Right atrium auricular region (tissue), 2 donors: ENCODE results near the gene IL17D. TPM values are rescaled to one million over a fixed set of nuclear protein-coding genes. Genes with fewer than 3 reads are reported as not detected.

Experiments
- DNase-seq: peaks from one replicate; pipeline ENCODE4 v3.0.0-alpha.2; 2019; ENCODE audit warnings: low spot score
- H3K27ac ChIP-seq, 2 donors: fragments of 200-600 bp; sonication (generic); 1 replicate in 1 of 2; 2 replicates in 1 of 2; pipeline ENCODE4 v1.5.1; 2016 to 2019
- H3K27me3 ChIP-seq, 2 donors: fragments of 200-600 bp; sonication (generic); one replicate each; pipeline versions ENCODE4 v1.5.1 to v1.6.0; 2017 to 2019
- H3K36me3 ChIP-seq: fragments of 200-600 bp; sonication (generic); one replicate; pipeline ENCODE4 v1.5.1; 2016
- H3K4me1 ChIP-seq, 2 donors: fragments of 200-600 bp; sonication (generic); one replicate each; pipeline versions ENCODE4 v1.5.1 to v1.6.0; 2017 to 2019
- H3K4me3 ChIP-seq, 2 donors: fragments of 200-600 bp; sonication (generic); 1 replicate in 1 of 2; 2 replicates in 1 of 2; pipeline ENCODE4 v1.5.1; 2017 to 2019; ENCODE audit warnings: mild to moderate bottlenecking in 1 of 2, moderate library complexity in 1 of 2
- H3K9me3 ChIP-seq, 2 donors: fragments of 200-600 bp; sonication (generic); one replicate each; pipeline ENCODE4 v1.5.1; 2019
- total RNA-seq, 2 donors: library from RNA; depleted of rRNA; stranded (reverse); fragments of >200 nt; gene quantifications; one replicate each; pipeline ENCODE4 v1.1.0, GENCODE V29; 2016
- TF ChIP-seq, protein P1 (sequence below), 2 donors: fragments of 200-600 bp; sonication (generic); IDR thresholded peaks; one replicate each; pipeline ENCODE4 v1.5.1; 2019; ENCODE audit warnings: antibody characterized with exemption in 2 of 2

IL17D gene
- total RNA-seq, 2 donors from 2014 or later: 1.9 to 2.5 TPM

DNA sequence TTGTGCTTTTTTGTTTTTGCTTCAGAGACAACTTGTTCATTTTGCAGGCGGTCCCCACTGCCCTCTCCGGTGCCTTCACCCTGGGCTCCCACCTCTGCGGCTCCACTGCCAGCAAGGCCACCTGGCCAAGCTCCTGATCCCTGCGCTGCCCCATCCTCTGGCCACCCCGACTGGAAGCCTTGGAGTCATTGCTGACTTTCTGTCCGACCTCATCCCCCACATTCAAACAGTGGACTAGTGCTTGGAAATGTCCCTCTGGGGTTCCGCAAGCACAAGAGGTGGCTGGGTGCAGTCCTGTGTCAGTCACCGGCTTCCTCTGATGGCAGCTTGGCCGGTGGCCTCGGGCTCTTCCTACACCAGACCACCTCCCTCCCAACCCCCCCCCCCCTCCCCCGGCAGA, 17.0 kb downstream of the IL17D start:
- Histone ChIP-seq H3K27ac (no peak overlapping the region), H3K4me3 (no peak overlapping the region)
- no peak for DNase-seq

DNA sequence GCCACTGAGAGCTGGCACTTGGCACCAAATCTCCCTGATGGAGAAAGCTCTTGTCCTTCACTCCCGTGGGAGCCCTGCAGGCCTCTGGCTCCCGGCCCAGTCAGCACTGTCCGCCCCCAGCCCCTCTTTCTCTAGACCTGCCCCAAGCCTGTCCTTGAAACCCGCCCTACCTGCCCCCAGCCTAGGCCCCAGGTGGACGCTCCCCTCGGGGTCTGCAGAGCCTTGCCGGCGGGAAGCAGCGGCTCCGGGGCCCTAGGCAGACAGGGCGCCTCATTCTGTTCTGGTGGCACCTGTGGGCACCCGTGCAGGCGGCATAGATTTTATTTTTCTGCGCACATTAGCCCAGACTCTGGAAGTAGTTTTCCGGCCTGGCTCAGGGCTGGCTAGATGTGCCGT, 17.6 kb downstream of the IL17D start:
- no peak for DNase-seq
- H3K36me3 ChIP-seq: no peaks in the 10 kb centered on the region
- no peaks in the 10 kb centered on the region for H3K27me3 ChIP-seq
- peaks cover 0 to 18% of the 10 kb centered on the region in 2 donors for H3K4me1 ChIP-seq
- TF ChIP-seq, protein P1, sequence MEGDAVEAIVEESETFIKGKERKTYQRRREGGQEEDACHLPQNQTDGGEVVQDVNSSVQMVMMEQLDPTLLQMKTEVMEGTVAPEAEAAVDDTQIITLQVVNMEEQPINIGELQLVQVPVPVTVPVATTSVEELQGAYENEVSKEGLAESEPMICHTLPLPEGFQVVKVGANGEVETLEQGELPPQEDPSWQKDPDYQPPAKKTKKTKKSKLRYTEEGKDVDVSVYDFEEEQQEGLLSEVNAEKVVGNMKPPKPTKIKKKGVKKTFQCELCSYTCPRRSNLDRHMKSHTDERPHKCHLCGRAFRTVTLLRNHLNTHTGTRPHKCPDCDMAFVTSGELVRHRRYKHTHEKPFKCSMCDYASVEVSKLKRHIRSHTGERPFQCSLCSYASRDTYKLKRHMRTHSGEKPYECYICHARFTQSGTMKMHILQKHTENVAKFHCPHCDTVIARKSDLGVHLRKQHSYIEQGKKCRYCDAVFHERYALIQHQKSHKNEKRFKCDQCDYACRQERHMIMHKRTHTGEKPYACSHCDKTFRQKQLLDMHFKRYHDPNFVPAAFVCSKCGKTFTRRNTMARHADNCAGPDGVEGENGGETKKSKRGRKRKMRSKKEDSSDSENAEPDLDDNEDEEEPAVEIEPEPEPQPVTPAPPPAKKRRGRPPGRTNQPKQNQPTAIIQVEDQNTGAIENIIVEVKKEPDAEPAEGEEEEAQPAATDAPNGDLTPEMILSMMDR (IDR thresholded peaks at IDR 0.05): no peak
- peak overlapping the region in 1 of 2 donors; percentile 43 for H3K4me3 ChIP-seq
- H3K27ac ChIP-seq: no peak overlapping the region
- H3K9me3 ChIP-seq: no peaks in the 10 kb centered on the region

More for the DNA sequence above, 17.0 kb downstream of the IL17D start:
- Histone ChIP-seq H3K4me1 (peaks cover 0 to 18% of the 10 kb centered on the region in 2 donors), H3K27me3 (no peaks in the 10 kb centered on the region), H3K36me3 (no peaks in the 10 kb centered on the region), H3K9me3 (no peaks in the 10 kb centered on the region)
- TF ChIP-seq, protein P1 (IDR thresholded peaks at IDR 0.05): no peak

DNA sequence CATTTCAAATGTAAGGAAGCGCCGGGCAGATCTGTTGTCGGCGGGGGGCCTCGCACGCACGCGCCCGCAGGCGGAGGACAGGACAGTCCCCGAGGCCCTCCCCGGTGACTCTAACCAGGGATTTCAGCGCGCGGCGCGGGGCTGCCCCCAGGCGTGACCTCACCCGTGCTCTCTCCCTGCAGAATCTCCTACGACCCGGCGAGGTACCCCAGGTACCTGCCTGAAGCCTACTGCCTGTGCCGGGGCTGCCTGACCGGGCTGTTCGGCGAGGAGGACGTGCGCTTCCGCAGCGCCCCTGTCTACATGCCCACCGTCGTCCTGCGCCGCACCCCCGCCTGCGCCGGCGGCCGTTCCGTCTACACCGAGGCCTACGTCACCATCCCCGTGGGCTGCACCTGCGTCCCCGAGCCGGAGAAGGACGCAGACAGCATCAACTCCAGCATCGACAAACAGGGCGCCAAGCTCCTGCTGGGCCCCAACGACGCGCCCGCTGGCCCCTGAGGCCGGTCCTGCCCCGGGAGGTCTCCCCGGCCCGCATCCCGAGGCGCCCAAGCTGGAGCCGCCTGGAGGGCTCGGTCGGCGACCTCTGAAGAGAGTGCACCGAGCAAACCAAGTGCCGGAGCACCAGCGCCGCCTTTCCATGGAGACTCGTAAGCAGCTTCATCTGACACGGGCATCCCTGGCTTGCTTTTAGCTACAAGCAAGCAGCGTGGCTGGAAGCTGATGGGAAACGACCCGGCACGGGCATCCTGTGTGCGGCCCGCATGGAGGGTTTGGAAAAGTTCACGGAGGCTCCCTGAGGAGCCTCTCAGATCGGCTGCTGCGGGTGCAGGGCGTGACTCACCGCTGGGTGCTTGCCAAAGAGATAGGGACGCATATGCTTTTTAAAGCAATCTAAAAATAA, 18.2 kb downstream of the IL17D start:
- TF ChIP-seq, protein P1 (IDR thresholded peaks at IDR 0.05): no peak
- no peaks in the 10 kb centered on the region for H3K9me3 ChIP-seq
- peaks cover 0 to 18% of the 10 kb centered on the region in 2 donors for H3K4me1 ChIP-seq
- no peaks in the 10 kb centered on the region for H3K36me3 ChIP-seq
- DNase-seq: peak; percentile 44
- H3K4me3 ChIP-seq: peak overlapping the region; percentile 23 to 43
- no peaks in the 10 kb centered on the region for H3K27me3 ChIP-seq
- H3K27ac ChIP-seq: no peak overlapping the region

DNA sequence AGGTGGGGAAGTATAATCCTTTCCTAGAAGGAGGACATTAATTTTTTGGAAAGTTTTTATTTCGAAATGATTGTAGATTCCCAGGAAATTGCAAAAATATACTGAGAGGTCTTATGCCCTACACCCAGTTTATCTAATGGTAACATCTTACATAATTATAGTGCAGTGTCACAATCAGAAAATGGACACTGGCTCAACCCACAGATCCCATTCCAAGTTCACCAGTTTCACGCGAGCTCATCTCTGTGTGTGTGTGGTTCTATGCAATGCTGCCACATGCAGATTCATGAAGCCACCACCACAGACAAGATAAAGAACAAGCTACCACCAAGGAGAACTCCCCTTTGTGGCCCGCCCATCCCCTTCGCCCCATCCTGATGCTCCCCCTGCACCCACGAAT, 24.4 kb downstream of the IL17D start:
- Histone ChIP-seq H3K4me1 (no peaks in the 10 kb centered on the region), H3K27ac (no peak overlapping the region), H3K9me3 (no peaks in the 10 kb centered on the region), H3K27me3 (no peaks in the 10 kb centered on the region), H3K36me3 (peaks cover 12% of the 10 kb centered on the region), H3K4me3 (no peak overlapping the region)
- TF ChIP-seq, protein P1 (IDR thresholded peaks at IDR 0.05): no peak
- no peak for DNase-seq

DNA sequence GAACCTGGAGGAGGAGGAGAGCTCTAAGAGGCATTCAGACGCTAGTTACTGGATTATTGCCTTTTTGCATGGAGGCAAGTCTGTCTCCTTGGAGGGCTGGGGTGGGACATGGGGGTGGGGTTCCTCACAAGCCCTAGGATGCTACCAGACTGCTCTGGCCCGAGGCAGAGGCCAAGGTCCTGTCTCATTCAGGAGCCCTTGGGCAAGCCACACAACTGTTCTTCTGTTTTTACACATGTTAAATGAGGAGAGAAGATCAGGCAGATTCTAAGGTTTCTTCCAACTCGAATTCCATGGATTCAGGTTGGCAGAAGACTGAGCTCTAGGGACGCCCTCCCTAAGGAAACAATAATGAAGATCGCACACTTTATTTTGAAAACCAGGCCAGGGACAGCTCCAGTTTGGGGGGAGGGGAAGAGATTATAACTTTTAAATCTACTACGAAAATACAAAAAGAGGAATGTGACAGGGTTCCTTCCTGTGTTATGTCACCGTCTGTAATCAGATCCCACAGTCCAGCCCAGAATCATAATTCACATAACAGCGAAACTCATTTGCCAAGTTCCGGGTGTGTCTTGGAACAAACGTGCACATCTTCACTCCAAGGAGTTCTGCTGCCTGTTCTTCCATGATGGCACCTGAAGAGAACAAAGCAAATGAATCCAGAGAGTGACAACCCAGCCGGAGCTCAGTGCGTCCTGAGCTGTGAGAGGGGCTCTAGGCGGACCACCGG, 25.2 kb downstream of the IL17D start:
- TF ChIP-seq, protein P1 (IDR thresholded peaks at IDR 0.05): no peak

More for the DNA sequence above, 25.2 kb downstream of the IL17D start:
- H3K36me3 ChIP-seq: peaks cover 12% of the 10 kb centered on the region
- no peaks in the 10 kb centered on the region for H3K4me1 ChIP-seq
- H3K9me3 ChIP-seq: no peaks in the 10 kb centered on the region
- DNase-seq: no peak
- H3K27ac ChIP-seq: no peak overlapping the region
- H3K27me3 ChIP-seq: no peaks in the 10 kb centered on the region
- H3K4me3 ChIP-seq: no peak overlapping the region
